ENCODE results near the gene TLCD2.

Gene TLCD2

GRCh38 chr17:1716912-1717695 is 6.9 kb upstream of the TLCD2 start:
- H3K9me3 ChIP-seq (ENCODE audit: control insufficient read depth in 2 of 2, low read length in 2 of 2): no peaks in the 10 kb centered on the region
- peak overlapping the region; percentile 99 to 100 for H3K27ac ChIP-seq (ENCODE audit: low read depth in 2 of 2, low read length in 2 of 2)
- H3K4me3 ChIP-seq (ENCODE audit: low read length in 2 of 2): peak overlapping the region; percentile 84 to 86
- H3K9ac ChIP-seq (ENCODE audit: low read depth in 1 of 2, low read length in 2 of 2): peak overlapping the region; percentile 95 to 99
- H3K27me3 ChIP-seq (ENCODE audit: control insufficient read depth in 2 of 2, insufficient read depth in 2 of 2, low read length in 2 of 2): no peaks in the 10 kb centered on the region
- peaks cover 16% of the 10 kb centered on the region in 2 donors for H3K36me3 ChIP-seq (ENCODE audit: control insufficient read depth in 2 of 2, insufficient read depth in 2 of 2, low read length in 2 of 2)
- H3K4me1 ChIP-seq (ENCODE audit: control insufficient read depth in 2 of 2, insufficient read depth in 2 of 2, low read length in 2 of 2): peaks cover 37 to 41% of the 10 kb centered on the region in 2 donors

- H3K27me3 ChIP-seq (ENCODE audit: control insufficient read depth in 2 of 2, insufficient read depth in 2 of 2, low read length in 2 of 2): no peaks in the 10 kb centered on the region
- peaks cover 37 to 41% of the 10 kb centered on the region in 2 donors for H3K4me1 ChIP-seq (ENCODE audit: control insufficient read depth in 2 of 2, insufficient read depth in 2 of 2, low read length in 2 of 2)
- H3K9me3 ChIP-seq (ENCODE audit: control insufficient read depth in 2 of 2, low read length in 2 of 2): no peaks in the 10 kb centered on the region
- H3K27ac ChIP-seq (ENCODE audit: low read depth in 2 of 2, low read length in 2 of 2): peak overlapping the region; percentile 99 to 100
- H3K9ac ChIP-seq (ENCODE audit: low read depth in 1 of 2, low read length in 2 of 2): peak overlapping the region; percentile 95 to 99
- peaks cover 17 to 21% of the 10 kb centered on the region in 2 donors for H3K36me3 ChIP-seq (ENCODE audit: control insufficient read depth in 2 of 2, insufficient read depth in 2 of 2, low read length in 2 of 2)
- peak overlapping the region; percentile 84 to 86 for H3K4me3 ChIP-seq (ENCODE audit: low read length in 2 of 2)
These were observed 6.1 kb upstream of the TLCD2 start for GRCh38 chr17:1716076-1716911.

GRCh38 chr17:1715803-1716075 is 5.6 kb upstream of the TLCD2 start:
- Histone ChIP-seq H3K27me3 (ENCODE audit: control insufficient read depth in 2 of 2, insufficient read depth in 2 of 2, low read length in 2 of 2) (no peaks in the 10 kb centered on the region), H3K36me3 (ENCODE audit: control insufficient read depth in 2 of 2, insufficient read depth in 2 of 2, low read length in 2 of 2) (peaks cover 17 to 21% of the 10 kb centered on the region in 2 donors), H3K4me1 (ENCODE audit: control insufficient read depth in 2 of 2, insufficient read depth in 2 of 2, low read length in 2 of 2) (peaks cover 40 to 44% of the 10 kb centered on the region in 2 donors)

GRCh38 chr17:1714980-1715802 is 5.0 kb upstream of the TLCD2 start:
- peak overlapping the region; percentile 98 to 99 for H3K27ac ChIP-seq (ENCODE audit: low read depth in 2 of 2, low read length in 2 of 2)
- no peaks in the 10 kb centered on the region for H3K9me3 ChIP-seq (ENCODE audit: control insufficient read depth in 2 of 2, low read length in 2 of 2)
- H3K4me1 ChIP-seq (ENCODE audit: control insufficient read depth in 2 of 2, insufficient read depth in 2 of 2, low read length in 2 of 2): peaks cover 40 to 44% of the 10 kb centered on the region in 2 donors
- peaks cover 17 to 21% of the 10 kb centered on the region in 2 donors for H3K36me3 ChIP-seq (ENCODE audit: control insufficient read depth in 2 of 2, insufficient read depth in 2 of 2, low read length in 2 of 2)
- H3K4me3 ChIP-seq (ENCODE audit: low read length in 2 of 2): peak overlapping the region; percentile 82 to 85
- H3K27me3 ChIP-seq (ENCODE audit: control insufficient read depth in 2 of 2, insufficient read depth in 2 of 2, low read length in 2 of 2): no peaks in the 10 kb centered on the region
- peak overlapping the region; percentile 83 to 91 for H3K9ac ChIP-seq (ENCODE audit: low read depth in 1 of 2, low read length in 2 of 2)

More at GRCh38 chr17:1715803-1716075, 5.6 kb upstream of the TLCD2 start:
- no peaks in the 10 kb centered on the region for H3K9me3 ChIP-seq (ENCODE audit: control insufficient read depth in 2 of 2, low read length in 2 of 2)
- H3K4me3 ChIP-seq (ENCODE audit: low read length in 2 of 2): peak overlapping the region; percentile 82 to 85
- H3K9ac ChIP-seq (ENCODE audit: low read depth in 1 of 2, low read length in 2 of 2): peak overlapping the region; percentile 83 to 91
- H3K27ac ChIP-seq (ENCODE audit: low read depth in 2 of 2, low read length in 2 of 2): peak overlapping the region; percentile 98 to 99

GRCh38 chr17:1714427-1714979 is 4.3 kb upstream of the TLCD2 start:
- Histone ChIP-seq H3K4me1 (ENCODE audit: control insufficient read depth in 2 of 2, insufficient read depth in 2 of 2, low read length in 2 of 2) (peaks cover 40 to 44% of the 10 kb centered on the region in 2 donors), H3K4me3 (ENCODE audit: low read length in 2 of 2) (peak overlapping the region; percentile 82 to 85)

GRCh38 chr17:1713878-1714426 is 3.8 kb upstream of the TLCD2 start:
- H3K9me3 ChIP-seq (ENCODE audit: control insufficient read depth in 2 of 2, low read length in 2 of 2): no peaks in the 10 kb centered on the region
- H3K36me3 ChIP-seq (ENCODE audit: control insufficient read depth in 2 of 2, insufficient read depth in 2 of 2, low read length in 2 of 2): peaks cover 17 to 21% of the 10 kb centered on the region in 2 donors
- H3K4me1 ChIP-seq (ENCODE audit: control insufficient read depth in 2 of 2, insufficient read depth in 2 of 2, low read length in 2 of 2): peaks cover 40 to 44% of the 10 kb centered on the region in 2 donors
- H3K4me3 ChIP-seq (ENCODE audit: low read length in 2 of 2): peak overlapping the region; percentile 66 to 85
- peak overlapping the region; percentile 98 to 99 for H3K27ac ChIP-seq (ENCODE audit: low read depth in 2 of 2, low read length in 2 of 2)
- peak overlapping the region; percentile 52 to 65 for H3K9ac ChIP-seq (ENCODE audit: low read depth in 1 of 2, low read length in 2 of 2)
- H3K27me3 ChIP-seq (ENCODE audit: control insufficient read depth in 2 of 2, insufficient read depth in 2 of 2, low read length in 2 of 2): no peaks in the 10 kb centered on the region

More at GRCh38 chr17:1714427-1714979, 4.3 kb upstream of the TLCD2 start:
- Histone ChIP-seq H3K36me3 (ENCODE audit: control insufficient read depth in 2 of 2, insufficient read depth in 2 of 2, low read length in 2 of 2) (peaks cover 17 to 21% of the 10 kb centered on the region in 2 donors), H3K27ac (ENCODE audit: low read depth in 2 of 2, low read length in 2 of 2) (peak overlapping the region; percentile 98 to 99), H3K9me3 (ENCODE audit: control insufficient read depth in 2 of 2, low read length in 2 of 2) (no peaks in the 10 kb centered on the region), H3K9ac (ENCODE audit: low read depth in 1 of 2, low read length in 2 of 2) (peak overlapping the region; percentile 83 to 91), H3K27me3 (ENCODE audit: control insufficient read depth in 2 of 2, insufficient read depth in 2 of 2, low read length in 2 of 2) (no peaks in the 10 kb centered on the region)

- Histone ChIP-seq H3K27me3 (ENCODE audit: control insufficient read depth in 2 of 2, insufficient read depth in 2 of 2, low read length in 2 of 2) (no peaks in the 10 kb centered on the region), H3K36me3 (ENCODE audit: control insufficient read depth in 2 of 2, insufficient read depth in 2 of 2, low read length in 2 of 2) (peaks cover 17 to 21% of the 10 kb centered on the region in 2 donors), H3K9ac (ENCODE audit: low read depth in 1 of 2, low read length in 2 of 2) (peak overlapping the region; percentile 52 to 65), H3K9me3 (ENCODE audit: control insufficient read depth in 2 of 2, low read length in 2 of 2) (no peaks in the 10 kb centered on the region), H3K4me3 (ENCODE audit: low read length in 2 of 2) (peak overlapping the region; percentile 66 to 85), H3K4me1 (ENCODE audit: control insufficient read depth in 2 of 2, insufficient read depth in 2 of 2, low read length in 2 of 2) (peaks cover 42 to 47% of the 10 kb centered on the region in 2 donors), H3K27ac (ENCODE audit: low read depth in 2 of 2, low read length in 2 of 2) (peak overlapping the region; percentile 98 to 99)
These were observed 3.1 kb upstream of the TLCD2 start for GRCh38 chr17:1713160-1713877.

GRCh38 chr17:1712271-1712670 is 2.1 kb upstream of the TLCD2 start:
- no peaks in the 10 kb centered on the region for H3K9me3 ChIP-seq (ENCODE audit: control insufficient read depth in 2 of 2, low read length in 2 of 2)
- peak overlapping the region in 1 of 2 donors; percentile 98 for H3K27ac ChIP-seq (ENCODE audit: low read depth in 2 of 2, low read length in 2 of 2)
- no peaks in the 10 kb centered on the region for H3K27me3 ChIP-seq (ENCODE audit: control insufficient read depth in 2 of 2, insufficient read depth in 2 of 2, low read length in 2 of 2)
- H3K4me1 ChIP-seq (ENCODE audit: control insufficient read depth in 2 of 2, insufficient read depth in 2 of 2, low read length in 2 of 2): peaks cover 36 to 41% of the 10 kb centered on the region in 2 donors
- no peak overlapping the region for H3K9ac ChIP-seq (ENCODE audit: low read depth in 1 of 2, low read length in 2 of 2)
- H3K4me3 ChIP-seq (ENCODE audit: low read length in 2 of 2): no peak overlapping the region
- H3K36me3 ChIP-seq (ENCODE audit: control insufficient read depth in 2 of 2, insufficient read depth in 2 of 2, low read length in 2 of 2): peaks cover 25 to 27% of the 10 kb centered on the region in 2 donors

- Histone ChIP-seq H3K4me1 (ENCODE audit: control insufficient read depth in 2 of 2, insufficient read depth in 2 of 2, low read length in 2 of 2) (peaks cover 34 to 37% of the 10 kb centered on the region in 2 donors), H3K27ac (ENCODE audit: low read depth in 2 of 2, low read length in 2 of 2) (peak overlapping the region; percentile 13 to 98), H3K4me3 (ENCODE audit: low read length in 2 of 2) (no peak overlapping the region), H3K36me3 (ENCODE audit: control insufficient read depth in 2 of 2, insufficient read depth in 2 of 2, low read length in 2 of 2) (peaks cover 25 to 27% of the 10 kb centered on the region in 2 donors), H3K27me3 (ENCODE audit: control insufficient read depth in 2 of 2, insufficient read depth in 2 of 2, low read length in 2 of 2) (no peaks in the 10 kb centered on the region), H3K9ac (ENCODE audit: low read depth in 1 of 2, low read length in 2 of 2) (no peak overlapping the region), H3K9me3 (ENCODE audit: control insufficient read depth in 2 of 2, low read length in 2 of 2) (no peaks in the 10 kb centered on the region)
These were observed 1.6 kb upstream of the TLCD2 start for GRCh38 chr17:1711804-1712203.
